ENCODE results near the gene LRMDA. TPM values are rescaled to one million over a fixed set of nuclear protein-coding genes. Genes with fewer than 3 reads are reported as not detected.

LRMDA gene
- total and polyA plus RNA-seq, 2 of the 13 experiments (the other 11 are each of a cell fraction or from before 2014, with no cell fraction given): 13.4 to 22.0 TPM

DNA sequence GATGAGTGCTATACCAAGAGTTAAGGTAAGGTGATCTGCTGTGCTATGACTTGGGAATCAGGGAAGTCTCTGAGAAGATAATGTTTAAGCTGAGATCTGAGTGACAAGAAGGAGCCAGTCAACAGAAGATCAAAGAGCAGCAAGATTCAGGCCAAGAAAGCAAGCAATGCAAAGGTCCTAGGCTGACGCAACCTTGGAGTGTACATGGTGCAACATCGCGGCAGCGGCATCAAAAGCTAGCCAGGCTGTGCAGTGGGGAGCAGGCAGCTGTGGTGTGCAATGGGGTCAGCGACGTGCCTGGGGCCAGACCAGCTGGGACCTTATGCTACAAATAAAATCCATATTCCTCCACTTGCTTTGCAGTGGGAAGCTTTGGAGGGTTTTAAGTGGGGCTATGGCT is 324.1 kb downstream of the LRMDA start (continued):
- TF ChIP-seq, protein P1, sequence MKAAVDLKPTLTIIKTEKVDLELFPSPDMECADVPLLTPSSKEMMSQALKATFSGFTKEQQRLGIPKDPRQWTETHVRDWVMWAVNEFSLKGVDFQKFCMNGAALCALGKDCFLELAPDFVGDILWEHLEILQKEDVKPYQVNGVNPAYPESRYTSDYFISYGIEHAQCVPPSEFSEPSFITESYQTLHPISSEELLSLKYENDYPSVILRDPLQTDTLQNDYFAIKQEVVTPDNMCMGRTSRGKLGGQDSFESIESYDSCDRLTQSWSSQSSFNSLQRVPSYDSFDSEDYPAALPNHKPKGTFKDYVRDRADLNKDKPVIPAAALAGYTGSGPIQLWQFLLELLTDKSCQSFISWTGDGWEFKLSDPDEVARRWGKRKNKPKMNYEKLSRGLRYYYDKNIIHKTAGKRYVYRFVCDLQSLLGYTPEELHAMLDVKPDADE (CRISPR knock-in tag; IDR thresholded peaks at IDR 0.05): no peak
- TF ChIP-seq, protein P2, sequence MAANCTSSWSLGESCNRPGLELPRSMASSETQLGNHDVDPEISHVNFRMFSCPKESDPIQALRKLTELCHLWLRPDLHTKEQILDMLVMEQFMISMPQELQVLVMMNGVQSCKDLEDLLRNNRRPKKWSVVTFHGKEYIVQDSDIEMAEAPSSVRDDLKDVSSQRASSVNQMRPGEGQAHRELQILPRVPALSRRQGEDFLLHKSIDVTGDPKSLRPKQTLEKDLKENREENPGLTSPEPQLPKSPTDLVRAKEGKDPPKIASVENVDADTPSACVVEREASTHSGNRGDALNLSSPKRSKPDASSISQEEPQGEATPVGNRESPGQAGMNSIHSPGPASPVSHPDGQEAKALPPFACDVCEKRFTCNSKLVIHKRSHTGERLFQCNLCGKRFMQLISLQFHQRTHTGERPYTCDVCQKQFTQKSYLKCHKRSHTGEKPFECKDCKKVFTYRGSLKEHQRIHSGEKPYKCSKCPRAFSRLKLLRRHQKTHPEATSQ (CRISPR knock-in tag; IDR thresholded peaks at IDR 0.05; ENCODE audit: borderline replicate concordance): peak; percentile 72; the same call in 1 of the 2 replicates
- TF ChIP-seq ZNF557 (CRISPR knock-in tag; IDR thresholded peaks at IDR 0.05): no peak
- TF ChIP-seq ZBTB38 (CRISPR knock-in tag; IDR thresholded peaks at IDR 0.05): peak; percentile 69
- TF ChIP-seq MED8 (CRISPR knock-in tag; IDR thresholded peaks at IDR 0.05; ENCODE audit: insufficient replicate concordance): peak; percentile 64
- TF ChIP-seq ZNF383 (CRISPR knock-in tag; IDR thresholded peaks at IDR 0.05; ENCODE audit: borderline replicate concordance): no peak
- TF ChIP-seq PPARG (CRISPR knock-in tag; conservative IDR thresholded peaks at IDR 0.05): peak; percentile 63; the same call in 1 of the 2 replicates
- TF ChIP-seq, protein P3, sequence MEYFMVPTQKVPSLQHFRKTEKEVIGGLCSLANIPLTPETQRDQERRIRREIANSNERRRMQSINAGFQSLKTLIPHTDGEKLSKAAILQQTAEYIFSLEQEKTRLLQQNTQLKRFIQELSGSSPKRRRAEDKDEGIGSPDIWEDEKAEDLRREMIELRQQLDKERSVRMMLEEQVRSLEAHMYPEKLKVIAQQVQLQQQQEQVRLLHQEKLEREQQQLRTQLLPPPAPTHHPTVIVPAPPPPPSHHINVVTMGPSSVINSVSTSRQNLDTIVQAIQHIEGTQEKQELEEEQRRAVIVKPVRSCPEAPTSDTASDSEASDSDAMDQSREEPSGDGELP (IDR thresholded peaks at IDR 0.05; ENCODE audit: borderline replicate concordance, low read depth): peak; percentile 92; the same call in 1 of the 2 replicates
- TF ChIP-seq GLI4 (CRISPR knock-in tag; IDR thresholded peaks at IDR 0.05; ENCODE audit: borderline replicate concordance): no peak
- no peak for TF ChIP-seq ZNF484 (CRISPR knock-in tag; IDR thresholded peaks at IDR 0.05; ENCODE audit: borderline replicate concordance, low read depth)
- TF ChIP-seq, protein P4, sequence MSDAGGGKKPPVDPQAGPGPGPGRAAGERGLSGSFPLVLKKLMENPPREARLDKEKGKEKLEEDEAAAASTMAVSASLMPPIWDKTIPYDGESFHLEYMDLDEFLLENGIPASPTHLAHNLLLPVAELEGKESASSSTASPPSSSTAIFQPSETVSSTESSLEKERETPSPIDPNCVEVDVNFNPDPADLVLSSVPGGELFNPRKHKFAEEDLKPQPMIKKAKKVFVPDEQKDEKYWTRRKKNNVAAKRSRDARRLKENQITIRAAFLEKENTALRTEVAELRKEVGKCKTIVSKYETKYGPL (CRISPR knock-in tag; IDR thresholded peaks at IDR 0.05): no peak
- TF ChIP-seq TCF7L2 (IDR thresholded peaks at IDR 0.05; ENCODE audit: low read depth, low read length): no peak
- no peak for TF ChIP-seq ZNF232 (CRISPR knock-in tag; IDR thresholded peaks at IDR 0.05; ENCODE audit: borderline replicate concordance)
- no peak for TF ChIP-seq MTF1 (CRISPR knock-in tag; IDR thresholded peaks at IDR 0.05)
- TF ChIP-seq MED1 (CRISPR knock-in tag; IDR thresholded peaks at IDR 0.05): peak; percentile 97
- no peak for TF ChIP-seq RAD51 (IDR thresholded peaks at IDR 0.05; ENCODE audit: borderline replicate concordance)
- no peak for TF ChIP-seq CENPT (CRISPR knock-in tag; IDR thresholded peaks at IDR 0.05; ENCODE audit: low read depth)
- TF ChIP-seq ZNF205 (CRISPR knock-in tag; IDR thresholded peaks at IDR 0.05): no peak
- TF ChIP-seq ZNF768 (CRISPR knock-in tag; IDR thresholded peaks at IDR 0.05): peak; percentile 85
- no peak for TF ChIP-seq NFIB (CRISPR knock-in tag; IDR thresholded peaks at IDR 0.05; ENCODE audit: borderline replicate concordance)
- TF ChIP-seq ZNF556 (CRISPR knock-in tag; IDR thresholded peaks at IDR 0.05; ENCODE audit: borderline replicate concordance): no peak
- TF ChIP-seq, protein P5, sequence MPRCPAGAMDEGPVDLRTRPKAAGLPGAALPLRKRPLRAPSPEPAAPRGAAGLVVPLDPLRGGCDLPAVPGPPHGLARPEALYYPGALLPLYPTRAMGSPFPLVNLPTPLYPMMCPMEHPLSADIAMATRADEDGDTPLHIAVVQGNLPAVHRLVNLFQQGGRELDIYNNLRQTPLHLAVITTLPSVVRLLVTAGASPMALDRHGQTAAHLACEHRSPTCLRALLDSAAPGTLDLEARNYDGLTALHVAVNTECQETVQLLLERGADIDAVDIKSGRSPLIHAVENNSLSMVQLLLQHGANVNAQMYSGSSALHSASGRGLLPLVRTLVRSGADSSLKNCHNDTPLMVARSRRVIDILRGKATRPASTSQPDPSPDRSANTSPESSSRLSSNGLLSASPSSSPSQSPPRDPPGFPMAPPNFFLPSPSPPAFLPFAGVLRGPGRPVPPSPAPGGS (CRISPR knock-in tag; IDR thresholded peaks at IDR 0.05): no peak
- TF ChIP-seq KLF15 (CRISPR knock-in tag; IDR thresholded peaks at IDR 0.05; ENCODE audit: borderline replicate concordance): no peak
- TF ChIP-seq GTF2F1 (IDR thresholded peaks at IDR 0.05; ENCODE audit: low read length): no peak
- TF ChIP-seq JUN (CRISPR knock-in tag; IDR thresholded peaks at IDR 0.05): no peak

All from HepG2 (cell line).